Measurements from ENCODE around the gene SPTBN5. TPM values are rescaled to one million over a fixed set of nuclear protein-coding genes. Genes with fewer than 3 reads are reported as not detected.

Gene SPTBN5
- total RNA-seq, result 0.04 and 0.31 TPM in 2 replicates

DNA sequence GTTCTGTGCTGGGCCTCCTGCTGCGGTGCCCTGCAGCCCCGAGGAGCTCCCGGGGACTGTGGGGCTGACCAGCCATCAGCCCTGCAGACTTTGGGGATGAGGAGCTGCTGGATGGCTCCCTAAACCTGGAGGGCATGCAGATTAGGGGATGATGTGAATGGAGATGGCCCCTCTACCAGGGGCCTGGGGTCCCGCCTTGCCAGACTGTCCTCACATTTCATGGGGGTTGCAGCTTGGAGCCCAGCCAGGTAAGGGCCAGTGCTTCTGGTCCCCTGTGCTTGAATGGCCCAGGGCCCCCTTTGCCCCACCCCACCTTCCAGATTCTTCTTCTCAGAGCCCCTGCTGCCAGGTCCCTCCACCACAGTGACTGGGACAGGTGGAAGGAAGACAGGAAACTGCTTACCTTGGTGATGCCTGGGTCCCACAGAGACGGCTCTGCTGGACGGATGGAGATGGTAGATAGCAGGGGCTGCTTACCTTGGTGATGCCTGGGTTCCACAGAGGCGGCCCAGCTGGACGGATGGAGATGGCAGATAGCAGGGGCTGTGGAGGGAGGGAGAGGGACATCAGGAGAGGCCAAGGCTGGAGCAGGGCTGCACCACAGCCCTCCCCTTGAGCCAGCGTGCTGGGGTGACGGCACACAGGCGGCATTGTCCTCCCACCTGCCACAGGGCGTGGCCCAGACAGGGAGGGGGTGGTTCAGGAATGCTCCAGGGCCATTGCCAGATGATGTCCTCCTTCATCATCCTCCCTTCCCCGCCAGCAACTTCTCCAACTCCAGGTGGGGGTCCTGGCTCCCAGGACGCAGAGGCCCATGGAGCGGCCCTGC, at the start of gene SPTBN5:
Gene SPTBN5 (minus strand): TSS at position 632 of the 829 bp plus-strand sequence. CDS start 556 bp downstream, at position 76.

DNA sequence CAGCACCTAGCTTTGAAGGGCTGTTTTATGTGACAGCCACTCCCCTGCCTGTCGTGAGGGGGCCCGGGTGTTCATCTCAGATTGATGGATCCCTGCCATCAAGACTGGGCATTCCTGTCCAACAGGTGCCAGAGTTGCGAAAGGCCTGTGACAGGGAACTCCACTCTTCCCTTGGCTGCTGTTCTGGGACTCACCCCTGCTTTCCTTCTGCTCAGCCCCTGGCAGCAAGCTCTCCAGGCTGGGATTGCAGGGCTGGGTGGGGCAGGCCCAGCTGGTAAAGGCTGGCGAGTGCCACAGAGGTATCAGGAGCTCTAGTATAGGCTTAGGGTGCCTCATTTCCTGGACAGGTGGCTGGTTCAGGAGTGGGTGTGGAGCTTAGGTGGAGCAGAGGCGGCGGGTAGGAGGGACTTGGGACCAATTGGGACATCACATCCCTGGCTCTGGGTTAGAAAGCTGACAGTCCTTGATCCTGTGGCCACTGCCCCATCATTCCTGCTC, 55.4 kb downstream of the SPTBN5 start, which contains the start of gene PLA2G4B:
Gene PLA2G4B (plus strand): TSS at position 448 of the 498 bp plus-strand sequence. CDS start 67 bp downstream, outside the sequence.

DNA sequence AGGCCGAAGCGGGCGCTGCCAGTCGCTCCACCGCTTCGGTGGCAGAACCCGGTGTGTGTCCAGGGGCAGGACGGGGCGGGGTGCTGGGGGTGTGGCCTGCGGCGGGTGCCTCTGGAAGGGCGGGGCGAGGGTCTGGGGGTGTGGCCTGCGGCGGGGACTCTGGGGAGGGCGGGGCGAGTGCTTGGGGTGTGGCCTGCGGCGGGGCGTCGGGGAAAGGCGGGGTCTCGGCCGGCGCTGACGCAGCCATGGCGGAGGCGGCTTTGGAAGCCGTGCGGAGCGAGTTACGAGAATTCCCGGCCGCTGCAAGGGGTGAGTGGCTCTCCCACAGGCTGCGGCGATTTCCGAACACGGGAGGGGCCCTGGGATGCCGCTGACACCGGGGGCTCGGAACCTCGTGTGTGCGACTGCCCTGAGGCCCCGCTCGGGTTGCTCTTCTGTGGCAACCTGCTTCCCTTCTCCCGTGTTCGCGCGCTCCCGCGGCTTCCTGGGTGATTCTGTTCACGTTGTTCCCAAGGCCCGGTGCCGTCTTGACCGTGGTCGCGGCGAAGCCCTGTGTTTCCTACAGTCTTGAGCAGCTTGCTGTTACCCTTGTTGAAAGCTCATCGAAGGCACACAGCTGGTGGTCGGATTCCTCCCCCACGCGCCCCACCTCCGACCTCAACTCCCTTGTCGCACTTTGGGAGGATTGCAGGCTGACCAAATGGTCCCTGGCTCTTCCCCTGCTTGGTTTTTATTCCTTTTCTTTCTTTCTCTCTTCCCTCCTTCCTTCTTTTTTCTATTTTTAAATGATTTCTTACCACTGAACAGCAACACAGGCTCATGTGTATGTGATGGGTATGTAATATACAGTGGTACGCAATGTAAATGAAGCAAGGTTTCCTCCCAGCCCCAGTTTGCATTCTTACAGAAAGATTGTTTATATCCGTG, 65.7 kb downstream of the SPTBN5 start, which contains the start of gene JMJD7:
Gene JMJD7 (plus strand): TSS at position 213 of the 927 bp plus-strand sequence. CDS start 33 bp downstream, at position 246.

Other genes starting within 250 kb of the SPTBN5 start
- 7.6 and 9.9 TPM in 2 replicates for gene MGA, start 233.6 kb downstream of the SPTBN5 start, total RNA-seq
- 27.8 and 35.2 TPM in 2 replicates for gene MAPKBP1, start 119.6 kb downstream of the SPTBN5 start, total RNA-seq
- gene JMJD7, start 66.0 kb downstream of the SPTBN5 start, total RNA-seq, result 15.5 and 24.1 TPM in 2 replicates
- gene PLA2G4B, start 55.2 kb downstream of the SPTBN5 start, total RNA-seq, result 0.23 and 1.7 TPM in 2 replicates
- gene EHD4, start 78.5 kb upstream of the SPTBN5 start, total RNA-seq, result 40.3 and 41.4 TPM in 2 replicates
- 0.27 and 0.39 TPM in 2 replicates for gene PLA2G4E, start 127.0 kb upstream of the SPTBN5 start, total RNA-seq
- gene PLA2G4D, start 200.5 kb upstream of the SPTBN5 start, total RNA-seq, result 0.08 TPM in 1 of 2 replicates, not detected in the other